VCaP (cell line): ENCODE data around the gene AKT1.
"Not testable (repeated sequence)": the region's sequence is repeated elsewhere in the genome, so short reads cannot be mapped to it uniquely, and the experiment has no call there.

ENCODE experiments used
- H3K27ac ChIP-seq: fragments of 450-650 bp; 2 replicates; pipeline ENCODE4 v1.5.1; 2017
- TF ChIP-seq, protein P1 (sequence below): fragments of 450-650 bp; conservative IDR thresholded peaks from 2 replicates; pipeline ENCODE4 v1.5.1; 2017; ENCODE audit warnings: mild to moderate bottlenecking, moderate library complexity

AKT1 gene

GRCh38 chr14:104753528-104754212, 41.9 kb downstream of the AKT1 start:
- peak overlapping the region; percentile 85 for H3K27ac ChIP-seq

DNA sequence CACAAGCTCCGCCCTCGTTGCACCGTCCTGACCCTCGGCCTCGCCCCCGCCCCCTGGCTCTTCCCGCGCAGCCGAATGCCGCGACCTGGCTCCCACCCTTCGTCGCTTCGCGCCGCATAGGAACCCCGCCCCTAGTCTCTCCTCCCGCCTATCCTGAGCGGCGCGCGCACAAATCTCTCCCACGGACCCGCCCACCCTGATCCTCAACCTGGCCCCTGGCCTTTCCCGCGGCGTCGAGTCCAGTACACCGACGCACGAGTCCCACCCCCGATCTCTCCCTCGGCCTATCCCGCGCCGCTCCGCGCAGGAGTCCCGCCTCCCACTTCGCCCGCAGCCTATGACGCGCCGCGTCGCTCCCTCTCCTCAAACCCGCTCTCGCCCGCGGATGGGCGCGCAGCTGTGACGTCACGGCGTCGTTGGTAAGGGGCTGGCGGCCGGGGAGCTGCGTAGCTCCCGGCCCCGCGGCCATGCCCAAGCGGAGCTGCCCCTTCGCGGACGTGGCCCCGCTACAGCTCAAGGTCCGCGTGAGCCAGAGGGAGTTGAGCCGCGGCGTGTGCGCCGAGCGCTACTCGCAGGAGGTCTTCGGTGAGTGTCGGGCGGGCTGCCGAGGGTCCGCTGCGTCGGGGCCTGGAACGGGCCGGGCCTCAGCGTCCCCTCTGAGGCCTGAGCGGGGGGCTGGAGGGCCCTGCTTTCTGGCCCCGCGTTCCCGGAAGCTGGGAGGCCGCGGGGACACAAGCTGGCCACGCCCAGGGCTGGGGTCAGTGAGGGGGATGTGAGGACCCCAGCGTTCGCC, 42.6 kb downstream of the AKT1 start, which contains the start of gene SIVA1:
Gene SIVA1, plus strand, starts transcription at position 413 of the 793 bp plus-strand sequence. Its CDS starts 55 bp downstream, at position 468.
- TF ChIP-seq, protein P1, sequence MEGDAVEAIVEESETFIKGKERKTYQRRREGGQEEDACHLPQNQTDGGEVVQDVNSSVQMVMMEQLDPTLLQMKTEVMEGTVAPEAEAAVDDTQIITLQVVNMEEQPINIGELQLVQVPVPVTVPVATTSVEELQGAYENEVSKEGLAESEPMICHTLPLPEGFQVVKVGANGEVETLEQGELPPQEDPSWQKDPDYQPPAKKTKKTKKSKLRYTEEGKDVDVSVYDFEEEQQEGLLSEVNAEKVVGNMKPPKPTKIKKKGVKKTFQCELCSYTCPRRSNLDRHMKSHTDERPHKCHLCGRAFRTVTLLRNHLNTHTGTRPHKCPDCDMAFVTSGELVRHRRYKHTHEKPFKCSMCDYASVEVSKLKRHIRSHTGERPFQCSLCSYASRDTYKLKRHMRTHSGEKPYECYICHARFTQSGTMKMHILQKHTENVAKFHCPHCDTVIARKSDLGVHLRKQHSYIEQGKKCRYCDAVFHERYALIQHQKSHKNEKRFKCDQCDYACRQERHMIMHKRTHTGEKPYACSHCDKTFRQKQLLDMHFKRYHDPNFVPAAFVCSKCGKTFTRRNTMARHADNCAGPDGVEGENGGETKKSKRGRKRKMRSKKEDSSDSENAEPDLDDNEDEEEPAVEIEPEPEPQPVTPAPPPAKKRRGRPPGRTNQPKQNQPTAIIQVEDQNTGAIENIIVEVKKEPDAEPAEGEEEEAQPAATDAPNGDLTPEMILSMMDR, result no peak
- peak within 1 kb of the TSS; percentile 85 for H3K27ac ChIP-seq

More at GRCh38 chr14:104753528-104754212, 41.9 kb downstream of the AKT1 start:
- TF ChIP-seq, protein P1, result no peak

DNA sequence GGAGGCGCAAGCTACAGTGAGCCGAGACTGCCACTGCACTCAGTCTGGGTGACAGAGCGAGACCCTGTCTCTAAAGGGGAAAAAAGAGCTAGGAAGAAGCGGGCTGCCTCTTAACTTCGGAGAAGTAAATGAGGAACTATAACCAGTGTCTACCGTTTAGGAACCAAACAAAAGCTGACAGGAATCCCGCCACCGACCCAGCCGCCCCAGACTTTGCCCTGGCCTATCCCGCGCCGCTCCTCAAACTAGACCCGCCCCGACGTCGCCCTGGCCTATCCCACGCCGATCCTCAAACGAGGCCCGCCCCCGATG, 43.2 kb downstream of the AKT1 start:
- TF ChIP-seq, protein P1, result no peak
- H3K27ac ChIP-seq, result peak overlapping the region; percentile 71

GRCh38 chr14:104751539-104752422, 43.8 kb downstream of the AKT1 start:
- peak overlapping the region; percentile 71 for H3K27ac ChIP-seq
- TF ChIP-seq, protein P1, result no peak

DNA sequence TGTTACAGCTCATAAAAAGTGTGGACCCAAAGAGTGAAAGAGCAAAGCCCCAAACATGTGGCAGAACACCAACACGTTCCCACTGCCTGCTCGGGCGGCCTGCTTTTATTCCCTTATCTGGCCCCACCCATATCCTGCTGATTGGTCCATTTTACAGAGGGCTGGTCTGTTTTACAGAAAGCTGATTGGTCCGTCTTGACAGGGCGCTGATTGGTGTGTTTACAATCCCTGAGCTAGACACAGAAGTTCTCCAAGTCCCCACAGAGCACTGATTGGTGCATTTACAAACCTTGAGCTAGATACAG, 44.8 kb downstream of the AKT1 start:
- not testable (repeated sequence) for H3K27ac ChIP-seq

DNA sequence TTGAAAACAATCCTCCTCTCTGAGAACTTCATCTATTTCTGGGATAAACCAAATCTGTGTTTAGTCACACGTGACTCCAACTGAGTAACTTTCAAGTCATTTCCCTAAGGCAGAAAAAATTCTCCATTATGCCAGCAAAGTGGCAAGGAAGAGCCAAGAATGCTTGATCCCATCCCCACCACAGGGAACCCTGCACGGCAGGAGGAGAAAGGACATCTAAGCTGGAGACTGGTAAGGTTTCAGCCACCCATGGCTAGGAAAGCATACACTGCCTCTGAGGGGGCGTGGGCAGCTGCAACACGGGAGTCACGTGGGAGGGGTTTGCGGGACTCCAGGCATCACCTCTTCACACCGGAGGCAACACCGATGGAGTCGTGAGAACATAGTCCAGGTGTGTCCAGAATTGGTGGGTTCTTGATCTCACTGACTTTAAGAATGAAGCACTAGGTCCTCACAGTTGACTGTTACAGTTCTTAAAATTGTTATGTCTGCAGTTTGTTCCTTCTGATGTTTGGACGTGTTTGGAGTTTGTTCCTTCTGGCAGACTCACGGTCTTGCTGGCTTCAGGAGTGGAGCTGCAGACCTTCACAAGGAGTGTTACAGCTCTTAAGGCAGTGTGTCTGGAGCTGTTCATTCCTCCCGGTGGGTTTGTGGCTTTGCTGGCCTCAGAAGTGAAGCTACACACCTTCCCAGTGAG, 45.3 kb downstream of the AKT1 start:
- TF ChIP-seq, protein P1, result no peak
- H3K27ac ChIP-seq, result peak overlapping the region; percentile 98

GRCh38 chr14:104749111-104749649, 46.4 kb downstream of the AKT1 start:
- peak overlapping the region; percentile 98 for H3K27ac ChIP-seq
- TF ChIP-seq, protein P1, result no peak
